Retina (tissue), 1 donor: ENCODE results near the gene COX17.
"Not testable (repeated sequence)": the region's sequence is repeated elsewhere in the genome, so short reads cannot be mapped to it uniquely, and the experiment has no call there.

Experiments used
- DNase-seq: peaks from one replicate; pipeline ENCODE4 v3.0.0-alpha.2; 2016

COX17 gene

GRCh38 chr3:119676771-119677640 is at the start of gene COX17:
TSS of gene COX17 (minus strand) at chr3:119677406. CDS start at chr3:119677310, 96 bp downstream.
- peak; percentile 93 for DNase-seq

- DNase-seq = no peak
Measured at GRCh38 chr3:119726909-119727308, 49.7 kb upstream of the COX17 start.

DNA sequence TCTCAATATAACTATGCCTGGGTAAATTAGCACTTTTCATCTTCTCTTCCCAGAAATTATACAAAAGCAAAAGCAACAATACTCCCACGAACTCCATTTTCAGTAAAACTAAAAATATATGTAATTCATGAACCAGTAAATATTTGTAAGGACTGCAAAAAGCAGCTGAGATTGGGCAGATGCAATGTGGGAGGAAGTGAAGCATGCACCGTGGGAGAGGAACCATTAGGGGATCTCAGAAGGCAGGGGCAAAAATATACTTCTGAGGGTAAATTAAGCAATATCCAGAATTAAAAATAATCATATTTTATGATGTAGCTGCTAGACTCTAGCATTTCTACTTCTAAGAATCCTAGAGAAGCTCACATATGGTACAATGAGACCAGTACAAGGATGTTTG is 45.8 kb upstream of the COX17 start:
- DNase-seq = no peak

- no peak for DNase-seq
Measured at GRCh38 chr3:119717520-119717919, 40.3 kb upstream of the COX17 start.

DNA sequence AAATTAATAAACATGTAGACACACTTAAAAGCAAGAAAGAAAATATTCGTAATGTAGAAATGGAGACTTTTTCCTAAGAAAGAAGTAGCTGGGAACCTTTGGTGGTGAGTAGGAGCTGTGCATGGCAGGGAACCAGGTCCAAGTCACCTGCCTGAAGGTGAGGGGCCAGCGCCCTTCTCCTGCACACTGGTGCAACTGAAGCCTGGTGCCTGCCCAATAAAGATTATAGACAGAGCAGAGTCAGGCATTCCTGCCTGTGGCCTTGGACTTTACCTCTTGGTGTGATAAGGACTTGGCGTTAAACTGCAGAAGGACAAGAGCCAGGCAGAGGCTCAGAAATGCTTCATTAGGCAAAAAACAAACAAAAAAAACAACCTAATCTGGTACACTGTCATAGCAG is 39.8 kb upstream of the COX17 start:
- DNase-seq = no peak

GRCh38 chr3:119715105-119715504 is 37.9 kb upstream of the COX17 start:
- no peak for DNase-seq

DNA sequence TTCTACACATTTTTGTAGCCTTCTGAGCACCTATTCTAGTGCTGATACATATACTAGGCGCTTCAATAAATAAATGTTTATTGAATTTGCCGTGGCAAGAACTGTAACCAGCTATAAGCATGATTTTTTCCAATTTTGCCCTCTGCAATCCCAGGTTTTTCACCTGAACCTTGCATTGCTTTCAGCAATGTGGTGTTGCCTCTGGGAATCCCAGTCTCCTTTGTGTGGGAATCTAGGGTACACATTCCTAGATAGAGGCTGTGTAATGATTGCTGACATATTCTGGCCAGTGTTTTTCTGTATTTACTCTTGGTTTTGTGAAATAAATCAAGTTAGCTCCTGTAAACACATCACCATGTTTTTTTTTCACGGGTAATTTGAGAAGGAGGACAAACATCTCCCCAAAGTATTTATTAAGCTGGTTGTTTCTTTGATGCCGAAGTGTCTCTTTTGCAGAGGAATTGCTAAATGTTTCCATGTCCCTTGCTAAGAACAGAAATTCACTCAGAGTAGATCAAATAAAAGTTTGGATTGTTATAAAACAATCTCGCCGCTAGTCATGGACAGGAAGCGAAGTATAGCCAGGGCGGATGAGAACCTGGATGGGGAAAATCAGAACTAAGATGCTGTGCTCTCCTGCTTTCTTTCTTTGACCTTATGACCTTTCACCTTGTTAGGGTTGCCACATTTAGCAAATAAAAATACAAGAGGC is 26.8 kb upstream of the COX17 start:
- peak; percentile 36 for DNase-seq

DNA sequence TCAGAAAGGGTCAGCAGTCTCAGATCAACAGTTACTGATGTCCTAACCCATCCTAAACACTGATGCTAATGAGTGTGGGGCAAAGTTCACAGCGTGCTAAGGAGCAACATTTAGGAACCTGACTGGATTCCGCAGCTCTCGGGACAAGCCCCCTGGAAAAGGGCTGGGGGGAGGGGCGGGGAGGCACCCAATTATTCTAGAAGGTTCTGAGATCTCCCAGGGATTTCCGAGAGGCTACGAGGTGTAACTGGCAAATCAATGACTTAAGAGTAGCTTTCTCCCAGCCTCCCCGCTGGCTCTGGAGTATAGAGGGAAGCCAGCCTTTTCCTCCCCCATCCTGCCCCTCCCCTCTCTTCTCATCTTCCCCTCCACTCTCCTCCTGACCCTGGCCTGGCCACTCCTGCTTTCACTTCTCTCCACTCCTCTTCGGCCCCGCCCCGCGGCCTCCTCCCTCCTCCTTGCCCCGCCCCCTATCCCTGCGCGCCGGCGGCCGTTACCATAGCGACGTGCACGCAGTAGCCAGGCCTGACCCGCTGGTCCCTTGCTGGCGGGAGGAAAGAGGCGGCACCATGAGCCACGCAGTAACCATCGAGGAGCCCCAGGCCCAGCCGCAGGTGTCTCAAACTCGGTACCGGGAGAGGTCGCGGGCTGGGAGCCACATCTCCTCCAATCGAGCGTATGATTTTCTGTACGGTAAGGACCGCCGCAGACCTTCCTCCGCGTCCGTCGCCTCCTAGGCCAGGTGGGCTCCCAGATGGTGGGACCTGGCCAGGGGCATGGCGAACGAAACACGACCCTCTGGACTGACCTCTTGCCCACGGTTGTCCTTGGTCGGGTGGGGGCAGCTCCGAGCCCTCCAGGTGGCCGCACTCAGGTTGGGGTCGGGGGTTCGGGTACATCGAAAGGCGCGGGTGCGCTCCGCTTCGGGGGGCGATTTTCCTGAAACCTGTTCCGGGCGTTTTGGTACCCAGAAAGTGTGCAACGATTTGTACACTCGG is 25.6 kb upstream of the COX17 start, which contains the start of gene CFAP91:
Gene CFAP91, plus strand, starts transcription at position 493 of the 998 bp plus-strand sequence. Its CDS starts 77 bp downstream, at position 570.
- peak; percentile 88 for DNase-seq

DNA sequence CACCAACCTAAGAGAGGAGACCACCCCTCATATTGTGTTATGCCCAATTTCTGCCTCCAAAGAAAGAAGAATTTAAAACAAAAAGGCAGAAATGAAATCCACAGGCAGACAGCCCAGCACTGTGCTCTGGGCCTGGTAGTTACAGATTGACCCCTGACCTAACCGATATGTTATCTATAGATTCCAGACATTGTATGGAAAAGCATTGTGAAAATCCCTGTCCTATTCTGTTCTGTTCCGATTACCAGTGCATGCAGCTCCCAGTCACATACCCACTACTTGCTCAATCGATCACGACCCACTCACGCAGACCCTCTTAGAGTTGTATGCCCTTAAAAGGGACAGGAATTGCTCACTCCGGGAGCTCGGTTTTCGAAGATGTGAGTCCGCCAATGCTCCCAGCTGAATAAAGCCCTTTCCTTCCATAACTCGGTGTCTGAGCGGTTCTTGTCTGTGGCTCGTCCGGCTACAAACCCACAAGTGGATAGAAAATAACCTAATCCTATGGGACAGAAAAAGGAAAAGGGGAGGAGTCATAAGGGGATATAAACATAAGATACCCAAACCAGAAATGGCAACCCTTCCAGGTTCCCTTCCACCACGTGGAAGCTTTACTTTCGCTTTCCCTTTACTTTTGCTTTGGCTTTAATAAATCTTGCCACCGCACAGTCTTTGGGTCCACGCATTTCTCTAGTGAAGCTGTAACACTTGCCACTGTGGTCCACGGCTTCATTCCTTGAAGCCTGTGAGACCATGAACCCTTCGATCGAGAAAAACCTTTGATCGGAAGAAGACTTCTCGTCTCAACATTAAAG is 23.9 kb upstream of the COX17 start:
- DNase-seq = no peak

GRCh38 chr3:119700269-119700919 is 23.2 kb upstream of the COX17 start:
- no peak for DNase-seq

DNA sequence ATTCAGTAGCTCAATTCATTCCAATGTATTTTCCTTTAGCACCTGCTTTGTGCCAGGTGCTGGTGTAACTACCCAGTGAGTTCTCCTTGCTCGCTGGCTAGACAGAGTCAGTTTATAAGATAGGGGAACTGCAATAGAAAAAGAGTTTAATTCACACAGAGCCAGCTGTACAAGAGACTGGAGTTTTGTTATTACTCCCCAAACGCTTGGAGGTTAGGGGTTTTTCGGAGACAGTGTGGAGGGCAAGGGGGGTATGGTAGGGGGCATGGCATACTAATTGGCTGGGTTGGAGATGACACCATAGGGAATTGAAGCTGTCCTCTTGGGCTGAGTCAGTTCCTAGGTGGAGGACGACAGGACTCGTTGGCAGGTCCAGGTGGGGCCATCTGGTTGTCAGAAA is 20.2 kb upstream of the COX17 start:
- DNase-seq = no peak

GRCh38 chr3:119695480-119695879 is 18.3 kb upstream of the COX17 start:
- DNase-seq = no peak

- no peak for DNase-seq
Measured at GRCh38 chr3:119690043-119690656, 12.9 kb upstream of the COX17 start.

GRCh38 chr3:119683421-119683820 is 6.2 kb upstream of the COX17 start:
- no peak for DNase-seq

- DNase-seq = no peak
Measured at GRCh38 chr3:119681279-119681678, 4.1 kb upstream of the COX17 start.

GRCh38 chr3:119679874-119680273 is 2.7 kb upstream of the COX17 start:
- DNase-seq = no peak

- DNase-seq = not testable (repeated sequence)
Measured at GRCh38 chr3:119678209-119678608, 1.0 kb upstream of the COX17 start.

DNA sequence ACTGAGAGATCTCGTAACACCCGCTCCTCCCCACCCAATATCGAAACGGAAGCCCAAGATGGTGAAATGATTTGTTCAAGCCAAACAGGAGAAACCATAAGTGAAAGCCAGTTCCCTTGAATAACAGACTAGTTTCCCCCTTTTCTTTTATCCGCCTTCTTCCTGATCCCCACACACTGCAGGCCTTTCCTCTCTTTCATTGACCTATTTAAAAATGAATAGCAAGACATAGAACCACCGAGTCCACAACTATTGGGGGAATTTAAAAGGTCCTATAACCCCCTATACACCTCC is 382 bp upstream of the COX17 start:
- DNase-seq = no peak

DNA sequence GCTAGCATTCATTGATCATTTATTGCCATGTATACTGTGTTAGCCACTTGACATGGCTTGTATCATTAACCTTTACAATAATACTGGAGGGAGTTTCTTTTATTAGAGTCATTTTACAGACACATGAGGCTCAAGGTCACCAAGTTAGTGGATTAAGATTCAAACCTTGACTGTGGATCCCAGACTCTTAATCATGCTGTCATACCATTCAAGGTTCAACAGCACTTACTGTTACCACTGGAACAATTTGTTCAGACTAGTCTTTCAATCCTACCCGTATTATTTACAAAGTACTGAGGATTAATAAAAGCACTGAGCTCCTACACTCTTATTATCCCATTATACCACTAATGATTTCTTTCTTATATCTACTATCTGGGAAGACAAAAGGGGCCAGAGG is 1.2 kb downstream of the COX17 start:
- no peak for DNase-seq

DNA sequence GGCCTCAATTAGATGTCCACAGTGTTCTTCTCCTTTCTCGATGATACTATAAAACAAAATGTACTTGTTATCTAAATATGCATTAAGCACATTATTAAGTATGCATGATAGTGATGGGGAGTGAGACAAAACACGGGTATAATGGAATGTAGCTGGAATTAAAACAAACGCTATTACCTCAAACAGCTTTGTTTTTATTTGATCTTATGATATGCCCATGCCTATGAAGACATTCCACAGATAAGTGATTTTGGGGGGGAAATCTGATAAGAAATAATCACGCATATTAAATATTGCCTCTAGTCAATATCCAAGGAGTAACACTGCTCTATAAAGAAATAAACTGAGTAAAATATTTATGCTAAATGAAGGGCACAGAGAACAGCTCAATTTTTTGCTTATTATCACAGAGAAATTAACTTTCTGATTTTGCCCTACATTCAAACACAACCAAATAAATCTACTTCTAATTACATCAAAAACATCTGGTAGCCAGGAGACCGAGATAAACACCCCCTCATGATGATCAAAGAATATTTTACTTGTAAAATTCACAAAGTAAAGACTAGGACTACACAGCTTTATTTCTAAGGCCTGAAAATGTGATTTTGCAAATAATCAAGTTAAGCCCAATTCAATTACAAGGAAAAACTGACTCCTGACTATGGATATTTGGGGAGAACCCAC is 1.9 kb downstream of the COX17 start:
- DNase-seq = no peak
